Tibial nerve (tissue), 3 donors: Measurements from ENCODE around the gene PTPN7.

Source experiments
- CTCF ChIP-seq, 5 experiments: fragments of 200-600 bp in 3 of 5; fragments of 450-650 bp in 2 of 5; sonication (generic) in 3 of 5; IDR thresholded peaks; one replicate each; pipeline ENCODE4 v1.5.1; 2016 to 2019; ENCODE audit warnings: antibody characterized with exemption in 5 of 5, mild to moderate bottlenecking in 3 of 5, moderate library complexity in 2 of 5
- POLR2A ChIP-seq, 2 donors: fragments of 450-650 bp; IDR thresholded peaks; one replicate each; pipeline ENCODE4 v1.6.1; 2017; ENCODE audit warnings: antibody characterized with exemption in 2 of 2, mild to moderate bottlenecking in 2 of 2, moderate library complexity in 2 of 2

- TF ChIP-seq CTCF (IDR thresholded peaks at IDR 0.05) = no peak
- no peak for TF ChIP-seq POLR2A (IDR thresholded peaks at IDR 0.05)
Measured at GRCh38 chr1:202201266-202201665, 40.9 kb upstream of the PTPN7 start.
